Glomerular endothelial cell (primary cell): ENCODE results near the gene SLCO3A1. TPM values are rescaled to one million over a fixed set of nuclear protein-coding genes. Genes with fewer than 3 reads are reported as not detected.

Experiments
- DNase-seq: peaks from one replicate; pipeline ENCODE4 v3.0.0-alpha.2; 2011; ENCODE audit warnings: low read depth, low spot score; ENCODE audit errors: extremely low read depth
- total RNA-seq: library from RNA; depleted of rRNA; stranded (reverse); fragments of >200 nt; gene quantifications from 2 replicates; pipeline ENCODE4 v1.2.3, GENCODE V29; 2015

Gene SLCO3A1
- total RNA-seq, 1 donor from 2014 or later, result 7.0 TPM

- DNase-seq, result no peak
These were observed 139.4 kb downstream of the SLCO3A1 start for GRCh38 chr15:91992945-91993344.

- no peak for DNase-seq
These were observed 141.6 kb downstream of the SLCO3A1 start for GRCh38 chr15:91995146-91995545.

DNA sequence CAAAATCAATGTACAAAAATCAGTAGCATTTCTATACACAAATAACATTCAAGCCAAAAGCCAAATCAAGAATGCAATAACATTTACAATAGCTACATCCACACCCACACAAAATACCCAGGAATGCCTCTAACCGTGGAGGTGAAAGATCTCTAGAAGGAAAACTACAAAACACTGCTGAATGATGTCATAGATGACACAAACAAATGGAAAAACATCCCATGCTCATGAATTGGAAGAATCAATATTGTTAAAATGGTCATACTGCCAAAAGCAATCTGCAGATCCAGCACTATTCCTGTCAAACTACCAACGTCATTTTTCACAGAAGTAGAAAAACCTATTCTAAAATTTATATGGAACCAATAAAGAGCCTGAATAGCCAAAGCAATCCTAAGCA lies 143.7 kb downstream of the SLCO3A1 start:
- DNase-seq, result no peak

DNA sequence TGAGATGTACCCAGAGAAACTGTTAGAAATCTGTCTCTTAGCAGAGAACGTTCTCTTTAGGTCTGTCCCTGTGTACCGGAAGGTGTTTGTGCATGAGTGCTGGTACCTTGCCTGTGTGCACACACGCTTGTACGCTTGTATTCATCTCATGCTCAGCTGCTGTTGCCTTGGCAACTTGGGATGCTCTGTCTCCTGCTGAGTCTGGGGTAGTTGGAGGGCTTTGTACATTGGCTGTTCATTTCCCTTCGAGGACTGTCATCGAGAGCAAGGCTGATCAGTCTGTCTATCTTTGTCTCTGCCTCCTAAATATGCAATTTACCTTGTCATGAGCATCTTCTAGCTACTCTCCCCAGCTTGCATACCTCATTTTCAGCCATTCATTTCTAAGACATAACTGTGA lies 147.2 kb downstream of the SLCO3A1 start:
- DNase-seq, result no peak

- DNase-seq, result no peak
These were observed 147.8 kb downstream of the SLCO3A1 start for GRCh38 chr15:92001307-92001706.

- DNase-seq, result no peak
These were observed 149.2 kb downstream of the SLCO3A1 start for GRCh38 chr15:92002666-92003065.

DNA sequence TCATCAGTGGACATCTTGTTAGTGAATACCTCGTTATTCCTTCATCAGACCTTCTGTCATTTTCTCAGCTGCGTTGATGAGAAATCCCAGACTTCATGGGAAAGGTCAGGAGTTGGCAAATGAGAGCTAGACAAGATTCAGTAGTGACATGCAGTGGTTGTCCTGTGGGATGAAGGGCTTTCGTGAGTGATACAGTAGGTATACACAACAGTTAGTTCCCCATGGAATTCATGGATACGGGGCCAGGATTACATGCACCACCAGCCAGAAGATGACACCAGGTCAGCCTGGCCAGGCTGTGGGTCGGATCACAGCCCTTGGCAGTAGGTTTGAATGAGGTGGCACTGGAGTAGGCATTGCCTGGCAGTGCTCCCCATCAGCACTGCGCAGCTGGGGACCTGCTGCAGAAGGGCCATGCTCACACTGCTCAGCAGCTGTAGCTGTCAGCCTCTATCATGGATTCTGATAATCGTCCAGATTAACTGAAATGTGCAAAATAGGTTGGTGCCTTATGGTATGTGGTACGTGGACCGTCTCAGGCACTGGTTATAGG lies 150.1 kb downstream of the SLCO3A1 start:
- no peak for DNase-seq

DNA sequence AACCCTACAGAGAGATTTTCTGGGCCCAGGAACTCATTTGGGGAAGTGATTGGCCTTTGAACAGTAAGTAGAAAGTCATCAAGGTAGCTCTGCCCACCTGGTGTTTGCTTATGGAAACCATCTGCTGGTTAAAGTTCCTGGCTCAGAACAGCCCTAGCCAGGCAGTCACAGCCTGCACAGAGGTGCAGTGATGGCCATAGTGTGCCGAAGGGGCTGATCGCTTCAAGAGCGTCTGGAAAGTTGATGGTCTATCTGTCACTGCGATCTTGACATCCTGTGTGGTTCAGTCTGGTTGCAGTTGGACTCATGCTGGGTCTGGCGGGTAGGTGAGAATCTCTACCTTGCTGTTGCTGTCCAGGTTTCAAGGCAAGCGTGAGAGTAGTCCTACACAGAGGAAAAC lies 151.6 kb downstream of the SLCO3A1 start:
- DNase-seq, result no peak

DNA sequence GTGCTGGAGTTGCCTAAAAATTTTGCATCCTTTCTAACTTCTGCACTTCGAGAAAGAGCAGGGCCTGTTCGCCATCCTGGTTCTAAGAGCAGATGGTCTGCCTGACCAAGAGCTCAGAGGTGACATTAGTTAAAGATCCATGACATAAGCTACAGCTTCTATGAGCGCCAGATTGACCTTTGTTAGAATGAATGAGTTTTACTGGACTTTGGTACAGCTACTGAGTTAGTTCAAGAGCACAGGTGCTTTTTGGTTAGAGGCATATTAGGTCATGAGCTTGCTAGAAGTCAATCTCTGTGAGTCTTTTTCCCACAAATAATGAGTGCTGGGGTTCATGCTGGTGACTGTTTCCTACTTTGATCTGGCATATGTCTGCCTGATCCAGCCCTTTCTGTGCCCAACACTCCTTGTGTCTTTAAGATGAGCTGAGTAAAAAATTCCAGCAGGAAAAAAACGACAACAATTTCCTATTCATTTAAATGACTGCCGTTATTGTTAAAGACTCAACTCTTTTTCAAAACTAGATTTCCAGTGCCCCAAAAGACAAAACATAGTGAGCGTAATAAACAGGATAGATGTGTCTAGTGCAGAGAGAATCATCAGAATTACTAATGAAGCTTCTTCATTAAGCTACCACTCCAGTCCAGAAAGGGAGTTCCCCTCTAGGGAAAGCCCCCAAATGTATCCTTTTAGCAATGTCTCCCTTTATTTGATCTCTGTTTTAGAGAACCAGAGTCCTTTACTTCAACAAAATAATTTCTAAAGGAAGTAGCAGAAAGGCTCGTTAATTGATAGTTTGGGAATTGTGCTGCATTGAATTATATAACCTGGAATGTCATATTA lies 152.9 kb downstream of the SLCO3A1 start:
- no peak for DNase-seq

GRCh38 chr15:92009162-92009561 lies 155.7 kb downstream of the SLCO3A1 start:
- DNase-seq, result no peak

DNA sequence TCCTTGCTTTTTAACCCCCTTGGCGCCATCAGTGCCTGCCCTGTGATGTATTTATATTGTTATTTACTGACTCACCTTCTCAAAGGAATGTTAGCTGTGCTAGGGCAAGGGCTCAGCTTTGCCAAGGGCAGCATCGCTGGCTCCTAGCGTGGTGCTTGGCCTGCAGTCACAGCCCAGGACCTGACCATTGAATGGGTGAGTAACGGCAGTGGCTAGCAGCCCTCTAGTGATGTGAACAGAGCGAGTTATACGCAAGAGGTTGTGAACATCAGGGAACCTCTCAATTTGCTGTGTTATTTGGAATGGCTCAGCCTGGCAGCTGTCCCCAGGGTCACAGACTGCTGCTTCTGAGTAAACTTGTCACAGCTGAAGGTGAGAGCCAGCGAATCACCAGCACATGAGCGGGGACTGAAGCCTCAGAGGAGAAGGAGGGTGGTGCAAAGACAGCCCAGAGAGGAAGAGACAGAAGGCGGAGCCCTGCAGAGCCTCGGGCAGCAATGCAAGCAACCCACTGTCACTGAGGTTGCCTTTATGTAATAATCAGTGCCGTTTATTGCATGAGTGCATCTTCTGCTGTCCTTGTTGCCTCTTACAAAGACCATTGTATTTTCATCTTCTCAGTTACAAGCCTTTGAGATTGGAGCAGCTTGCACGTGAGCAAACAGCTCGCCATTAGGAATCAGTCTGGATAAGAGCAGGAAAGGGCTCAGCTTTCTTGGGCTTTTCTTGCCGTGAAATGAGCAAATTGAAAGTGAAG lies 158.3 kb downstream of the SLCO3A1 start:
- DNase-seq, result no peak

- DNase-seq, result no peak
These were observed 158.8 kb downstream of the SLCO3A1 start for GRCh38 chr15:92012368-92012629.

GRCh38 chr15:92012881-92013280 lies 159.4 kb downstream of the SLCO3A1 start:
- DNase-seq, result no peak

DNA sequence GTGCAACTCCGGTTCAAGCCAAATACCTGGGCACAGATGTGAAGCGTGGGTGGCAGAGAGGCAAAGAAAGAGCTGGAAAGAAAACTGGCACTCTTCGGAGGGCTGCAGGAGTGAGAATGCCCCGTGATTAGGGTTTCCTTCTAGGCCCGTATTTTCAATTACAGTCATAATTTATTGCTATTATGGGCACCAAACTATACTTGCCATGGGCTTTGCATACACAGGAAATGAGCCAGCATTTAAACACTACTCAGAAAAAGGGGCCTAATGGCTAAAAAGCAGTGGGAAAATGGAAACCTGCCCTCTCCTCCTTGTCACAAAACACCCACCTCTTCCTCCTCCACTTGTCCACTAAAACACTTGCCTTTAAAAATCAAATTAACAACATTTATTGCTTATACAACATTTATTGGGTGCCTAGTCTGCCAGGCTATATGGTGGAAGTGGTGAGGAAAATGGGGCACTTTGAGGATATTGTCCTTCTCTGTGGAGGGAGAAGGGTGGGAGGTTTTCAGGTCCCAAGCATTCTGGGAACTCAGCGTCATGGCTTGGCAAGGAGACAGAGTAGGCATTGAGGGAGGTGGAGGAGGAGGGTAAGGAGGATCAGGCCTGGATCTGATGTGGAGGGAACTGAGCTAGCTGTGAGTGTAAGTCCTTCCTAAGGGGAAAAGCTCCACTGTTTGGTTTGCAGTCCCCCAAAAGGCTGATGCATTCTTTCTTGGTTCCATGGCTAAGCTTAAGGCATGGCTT lies 160.9 kb downstream of the SLCO3A1 start:
- no peak for DNase-seq

DNA sequence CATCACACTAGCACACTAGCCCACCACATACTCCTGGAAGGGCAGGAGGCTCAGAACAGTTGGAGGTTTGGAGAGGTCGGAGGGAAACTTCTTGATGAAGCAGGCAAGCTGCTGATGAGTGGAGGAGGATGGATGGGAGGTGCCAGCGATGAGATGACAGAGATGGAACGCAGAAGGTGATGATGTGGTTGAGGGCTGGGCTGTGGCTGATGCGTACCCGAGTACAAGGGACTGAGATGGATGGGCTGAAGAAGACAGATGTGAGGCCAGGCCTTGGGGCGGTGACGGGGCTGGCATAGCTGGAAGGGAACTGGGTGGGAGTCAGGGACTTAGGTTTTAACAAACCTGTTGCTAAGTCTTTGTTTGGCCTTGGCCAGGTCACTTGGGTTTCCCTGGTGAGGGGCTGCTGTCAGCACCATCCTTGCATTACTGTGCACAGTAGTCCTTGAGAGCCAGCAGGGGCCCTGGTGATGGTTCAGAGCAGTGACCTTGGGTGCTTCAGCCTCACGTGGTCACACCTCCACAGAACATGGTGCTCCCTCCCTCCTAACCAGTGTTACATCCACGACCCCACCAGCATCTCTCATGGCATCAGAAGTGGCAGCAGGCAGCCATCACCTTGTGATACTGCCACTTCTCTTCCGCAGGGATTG lies 164.5 kb downstream of the SLCO3A1 start:
- DNase-seq, result no peak

DNA sequence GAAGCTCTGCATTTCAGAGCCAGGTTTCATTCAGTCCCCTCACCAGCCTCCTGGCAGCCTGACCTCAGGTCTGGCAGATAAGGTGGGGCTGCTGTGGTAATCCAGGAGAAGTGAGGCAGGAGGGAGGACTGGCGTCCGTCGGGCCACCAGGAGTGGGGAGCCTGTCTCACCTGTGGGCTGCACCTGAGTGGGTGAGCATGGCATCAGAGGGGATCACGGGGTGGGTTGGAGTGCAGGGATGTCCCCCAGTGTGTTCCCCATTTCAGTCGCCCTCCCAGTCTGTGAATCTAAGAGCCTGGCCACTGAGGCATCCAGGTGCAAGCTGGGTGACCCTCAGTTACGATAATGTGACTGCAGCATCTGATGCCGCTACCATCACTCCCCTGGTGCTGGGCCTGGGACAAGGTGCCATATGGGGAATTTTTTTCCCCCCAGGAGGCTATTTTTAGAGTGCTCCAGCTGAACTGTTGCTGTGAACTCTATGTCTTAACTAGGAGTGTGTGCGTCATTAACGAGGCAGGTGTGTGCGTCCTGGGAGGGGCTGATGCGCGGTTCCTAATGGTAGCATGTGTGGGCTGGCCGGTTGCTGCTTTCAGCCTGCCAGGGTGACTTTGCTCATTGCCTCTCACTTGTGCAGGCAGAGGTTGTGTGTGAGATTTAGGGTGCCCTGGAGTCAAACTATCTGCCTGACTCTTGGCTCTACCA lies 165.2 kb downstream of the SLCO3A1 start:
- no peak for DNase-seq

- no peak for DNase-seq
These were observed 166.2 kb downstream of the SLCO3A1 start for GRCh38 chr15:92019706-92020105.

GRCh38 chr15:92020207-92020606 lies 166.7 kb downstream of the SLCO3A1 start:
- no peak for DNase-seq

DNA sequence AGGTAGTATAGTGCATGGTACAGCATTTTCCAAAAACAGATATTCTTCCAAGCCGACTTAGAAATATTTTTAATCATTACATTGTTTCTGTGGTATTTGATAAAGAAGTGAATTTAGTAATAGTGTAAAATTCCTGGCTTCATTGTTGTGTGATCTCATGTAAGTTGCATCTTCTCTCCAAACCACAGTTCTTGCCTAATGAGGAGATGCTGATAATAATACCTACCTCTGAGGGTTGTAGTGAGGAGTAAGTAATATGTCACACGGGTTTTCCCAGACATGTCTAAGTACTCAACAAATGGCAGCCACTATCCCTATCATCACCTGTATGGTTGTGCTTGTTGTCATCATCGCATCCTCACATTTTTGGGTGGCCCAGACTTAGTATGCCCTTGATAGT lies 167.3 kb downstream of the SLCO3A1 start:
- no peak for DNase-seq

DNA sequence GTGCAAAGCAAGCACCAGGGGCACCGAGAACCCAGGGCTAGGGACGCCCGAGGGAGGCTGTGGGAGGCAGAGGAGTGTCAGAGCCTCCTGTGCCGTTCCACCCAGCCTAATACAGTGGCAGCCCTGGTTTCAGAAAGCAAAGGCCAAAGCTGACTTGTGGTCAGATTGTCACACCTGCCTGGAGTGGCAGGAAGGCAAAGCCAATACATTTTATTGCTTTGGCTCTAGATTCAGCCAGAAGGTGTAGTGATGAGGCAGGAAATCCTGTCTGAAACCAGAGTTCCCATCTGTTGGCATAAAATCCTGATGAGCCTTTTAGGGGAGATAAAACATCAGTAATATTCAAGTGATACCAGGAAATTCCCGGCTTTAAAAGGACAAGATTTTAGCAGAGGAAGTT lies 168.3 kb downstream of the SLCO3A1 start:
- no peak for DNase-seq
